ENCODE measurements around the gene PRICKLE4.

PRICKLE4 gene

GRCh38 chr6:41780551-41781365 is at the start of gene PRICKLE4:
Gene PRICKLE4, plus strand, starts transcription at chr6:41780782. Its CDS starts 2,692 bp downstream, at chr6:41783474.
- no peak for DNase-seq (ENCODE audit: low spot score)

- no peak for DNase-seq (ENCODE audit: low spot score)
Observed at GRCh38 chr6:41731561-41732086, 49.0 kb upstream of the PRICKLE4 start.

- DNase-seq (ENCODE audit: low spot score), result no peak
Observed at GRCh38 chr6:41732149-41732548, 48.4 kb upstream of the PRICKLE4 start.

GRCh38 chr6:41732591-41733359 is 47.8 kb upstream of the PRICKLE4 start:
- DNase-seq (ENCODE audit: low spot score), result no peak

GRCh38 chr6:41733360-41733706 is 47.2 kb upstream of the PRICKLE4 start:
- no peak for DNase-seq (ENCODE audit: low spot score)

- DNase-seq (ENCODE audit: low spot score), result peak; percentile 28
Observed at GRCh38 chr6:41733707-41734665, 46.6 kb upstream of the PRICKLE4 start.

GRCh38 chr6:41734666-41735426 is 45.7 kb upstream of the PRICKLE4 start:
- DNase-seq (ENCODE audit: low spot score), result peak; percentile 7

- DNase-seq (ENCODE audit: low spot score), result peak; percentile 83
Observed at GRCh38 chr6:41735427-41736185, 45.0 kb upstream of the PRICKLE4 start, which contains the start of gene TFEB. Gene TFEB, minus strand, starts transcription at chr6:41735608. Its CDS starts 44,395 bp downstream, at chr6:41691213.

- DNase-seq (ENCODE audit: low spot score), result no peak
Observed at GRCh38 chr6:41736186-41736733, 44.3 kb upstream of the PRICKLE4 start.

GRCh38 chr6:41736800-41737555 is 43.6 kb upstream of the PRICKLE4 start:
- DNase-seq (ENCODE audit: low spot score), result no peak

- no peak for DNase-seq (ENCODE audit: low spot score)
Observed at GRCh38 chr6:41737591-41738130, 42.9 kb upstream of the PRICKLE4 start.

GRCh38 chr6:41739041-41739440 is 41.5 kb upstream of the PRICKLE4 start:
- no peak for DNase-seq (ENCODE audit: low spot score)

- no peak for DNase-seq (ENCODE audit: low spot score)
Observed at GRCh38 chr6:41740366-41741162, 40.0 kb upstream of the PRICKLE4 start.

GRCh38 chr6:41741625-41742490 is 38.7 kb upstream of the PRICKLE4 start:
- DNase-seq (ENCODE audit: low spot score), result no peak

- no peak for DNase-seq (ENCODE audit: low spot score)
Observed at GRCh38 chr6:41743406-41744235, 37.0 kb upstream of the PRICKLE4 start.

GRCh38 chr6:41744236-41744787 is 36.3 kb upstream of the PRICKLE4 start:
- no peak for DNase-seq (ENCODE audit: low spot score)

All from kidney capillary endothelial cell (primary cell).